ENCODE data around the gene NGLY1.
A peak's percentile ranks its signal among the peaks of the same experiment; 100 is the strongest.

NGLY1 gene

GRCh38 chr3:25725810-25726209, 57.4 kb downstream of the NGLY1 start:
- CTCF ChIA-PET: interaction anchor here (0.6 to 1.3 kb wide), 2 partner anchors 15 to 57 kb away, joined by 3 read pairs; no protein-coding TSS in a partner anchor
- no peak for TF ChIP-seq CTCF (IDR thresholded peaks at IDR 0.05; ENCODE audit: control extremely low read depth, extremely low read depth, low read depth, missing control alignments)
- POLR2A ChIA-PET: no interaction called here
- DNase-seq (ENCODE audit: extremely low spot score): no peak

GRCh38 chr3:25724948-25725645, 58.1 kb downstream of the NGLY1 start:
- POLR2A ChIA-PET: no interaction called here

GRCh38 chr3:25723802-25724201, 59.4 kb downstream of the NGLY1 start:
- no peak for TF ChIP-seq CTCF (IDR thresholded peaks at IDR 0.05; ENCODE audit: control extremely low read depth, extremely low read depth, low read depth, missing control alignments)
- ChIA-PET CTCF (interaction anchor here (1.3 to 2.4 kb wide), 3 partner anchors 8 to 88 kb away, joined by 3 to 8 read pairs (median 4); no protein-coding TSS in a partner anchor), POLR2A (no interaction called here)

More at GRCh38 chr3:25724948-25725645, 58.1 kb downstream of the NGLY1 start:
- DNase-seq (ENCODE audit: extremely low spot score): no peak
- CTCF ChIA-PET: interaction anchor here (1.3 to 1.6 kb wide), 2 partner anchors 16 to 89 kb away, joined by 3 read pairs; no protein-coding TSS in a partner anchor
- no peak for TF ChIP-seq CTCF (IDR thresholded peaks at IDR 0.05; ENCODE audit: control extremely low read depth, extremely low read depth, low read depth, missing control alignments)

GRCh38 chr3:25719321-25719720, 63.9 kb downstream of the NGLY1 start:
- CTCF ChIA-PET: interaction anchor here (1.1 kb wide), 1 partner anchor 12 kb away, joined by 5 read pairs; no protein-coding TSS in a partner anchor
- TF ChIP-seq CTCF (IDR thresholded peaks at IDR 0.05; ENCODE audit: control extremely low read depth, extremely low read depth, low read depth, missing control alignments): no peak
- DNase-seq (ENCODE audit: extremely low spot score): no peak
- POLR2A ChIA-PET: no interaction called here

More at GRCh38 chr3:25723802-25724201, 59.4 kb downstream of the NGLY1 start:
- DNase-seq (ENCODE audit: extremely low spot score): peak; percentile 19

- no peak for DNase-seq (ENCODE audit: extremely low spot score)
- no peak for TF ChIP-seq CTCF (IDR thresholded peaks at IDR 0.05; ENCODE audit: control extremely low read depth, extremely low read depth, low read depth, missing control alignments)
- ChIA-PET CTCF (interaction anchor here (0.7 kb wide), 1 partner anchor 13 kb away, joined by 3 read pairs; no protein-coding TSS in a partner anchor), POLR2A (no interaction called here)
These were observed 69.8 kb downstream of the NGLY1 start for GRCh38 chr3:25713341-25713985.

- TF ChIP-seq CTCF (IDR thresholded peaks at IDR 0.05; ENCODE audit: control extremely low read depth, extremely low read depth, low read depth, missing control alignments): no peak
- ChIA-PET POLR2A (no interaction called here), CTCF (interaction anchor here (1.1 to 1.8 kb wide), 4 partner anchors 11 to 142 kb away, joined by 3 to 8 read pairs (median 4); no protein-coding TSS in a partner anchor)
- no peak for DNase-seq (ENCODE audit: extremely low spot score)
These were observed 72.2 kb downstream of the NGLY1 start for GRCh38 chr3:25711090-25711489.
